PC-3 (cell line): ENCODE measurements around the gene RPS6KA6.

ENCODE experiments used
- EZH2 ChIP-seq: fragments of 300-600 bp; sonication (generic); IDR thresholded peaks from one replicate; pipeline ENCODE4 v1.6.1; 2017; ENCODE audit warnings: antibody characterized with exemption, mild to moderate bottlenecking, low read length; ENCODE audit not compliant: unreplicated experiment
- TF ChIP-seq, protein P1 (sequence below): fragments of 300-600 bp; sonication (generic); conservative IDR thresholded peaks from 2 replicates; pipeline ENCODE4 v1.5.1; 2017; ENCODE audit warnings: antibody characterized with exemption, low read depth, mild to moderate bottlenecking, low read length

DNA sequence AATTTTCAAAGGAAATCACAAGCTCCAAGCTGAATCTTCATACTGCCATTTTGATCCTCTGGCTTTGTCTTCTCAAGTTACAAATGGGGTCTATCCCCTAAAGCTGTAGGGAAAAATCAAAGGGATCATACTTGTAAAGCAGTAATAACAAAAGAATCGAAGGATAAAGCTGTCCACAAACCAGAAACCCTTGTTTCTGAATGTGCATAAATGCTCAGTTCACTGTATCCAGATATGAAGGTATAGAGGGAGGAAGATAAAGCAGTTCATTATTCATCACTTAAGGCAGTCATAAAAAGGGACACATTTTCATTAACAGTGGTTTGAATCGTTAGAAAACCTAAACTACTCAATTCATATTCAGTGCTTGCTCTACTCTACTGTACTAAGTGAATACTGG, 33.2 kb upstream of the RPS6KA6 start:
- TF ChIP-seq, protein P1, sequence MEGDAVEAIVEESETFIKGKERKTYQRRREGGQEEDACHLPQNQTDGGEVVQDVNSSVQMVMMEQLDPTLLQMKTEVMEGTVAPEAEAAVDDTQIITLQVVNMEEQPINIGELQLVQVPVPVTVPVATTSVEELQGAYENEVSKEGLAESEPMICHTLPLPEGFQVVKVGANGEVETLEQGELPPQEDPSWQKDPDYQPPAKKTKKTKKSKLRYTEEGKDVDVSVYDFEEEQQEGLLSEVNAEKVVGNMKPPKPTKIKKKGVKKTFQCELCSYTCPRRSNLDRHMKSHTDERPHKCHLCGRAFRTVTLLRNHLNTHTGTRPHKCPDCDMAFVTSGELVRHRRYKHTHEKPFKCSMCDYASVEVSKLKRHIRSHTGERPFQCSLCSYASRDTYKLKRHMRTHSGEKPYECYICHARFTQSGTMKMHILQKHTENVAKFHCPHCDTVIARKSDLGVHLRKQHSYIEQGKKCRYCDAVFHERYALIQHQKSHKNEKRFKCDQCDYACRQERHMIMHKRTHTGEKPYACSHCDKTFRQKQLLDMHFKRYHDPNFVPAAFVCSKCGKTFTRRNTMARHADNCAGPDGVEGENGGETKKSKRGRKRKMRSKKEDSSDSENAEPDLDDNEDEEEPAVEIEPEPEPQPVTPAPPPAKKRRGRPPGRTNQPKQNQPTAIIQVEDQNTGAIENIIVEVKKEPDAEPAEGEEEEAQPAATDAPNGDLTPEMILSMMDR, result no peak
- TF ChIP-seq EZH2, result no peak
